ENCODE data around the gene PADI2. TPM values are rescaled to one million over a fixed set of nuclear protein-coding genes. Genes with fewer than 3 reads are reported as not detected.

The PADI2 gene
- total RNA-seq, 1 experiment from 2014 or later = 3.0 TPM

DNA sequence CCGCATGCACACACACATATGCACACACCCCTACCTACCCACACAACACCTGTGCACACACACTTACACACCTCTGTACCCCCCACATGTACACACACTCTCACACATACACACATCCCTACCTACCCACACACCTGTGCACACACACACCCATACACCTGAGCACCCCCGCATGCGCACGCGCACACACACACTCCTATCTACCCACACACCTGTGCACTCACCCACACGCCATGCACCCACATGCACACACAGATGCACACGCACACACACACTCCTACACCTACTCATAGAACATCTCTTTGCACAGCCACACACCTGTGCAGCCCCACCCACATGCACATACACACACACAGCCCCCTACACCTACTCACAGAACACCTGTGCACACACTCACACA lies 15.5 kb upstream of the PADI2 start:
- H3K4me2 ChIP-seq (ENCODE audit: insufficient read depth, insufficient read length, low read length) = no peak overlapping the region
- peaks cover 7% of the 10 kb centered on the region; the same call in 1 of the 2 replicates for H3K4me1 ChIP-seq (ENCODE audit: insufficient read depth, low read length)
- no CpG with 5 or more reads among the region's 7 CpGs for WGBS (ENCODE audit: extremely low coverage, insufficient read length, low lambda C conversion rate)
- Mint-ChIP-seq H3K4me3 (no peak overlapping the region), H3K36me3 (ENCODE audit: insufficient read depth in 1 of 3, low read depth in 3 of 3) (peaks cover 0 to 4% (median 2%) of the 10 kb centered on the region in 3 experiments; a peak in 2 of 7 replicates), H3K27ac (peak overlapping the region in 1 of 3 experiments; percentile 5; a peak in 1 of 7 replicates), H3K27me3 (ENCODE audit: low read depth) (peaks cover 6% of the 10 kb centered on the region), H3K4me1 (peaks cover 16 to 24% of the 10 kb centered on the region in 2 experiments), H3K9me3 (peaks cover 7 to 15% of the 10 kb centered on the region in 2 experiments; a peak in 4 of 5 replicates)
- H3K9ac ChIP-seq (ENCODE audit: extremely low read depth, insufficient read length, low read length) = no peak overlapping the region
- H2BK12ac ChIP-seq (ENCODE audit: insufficient read length, low read depth, low read length) = no peak overlapping the region
- no peak overlapping the region for H3K27ac ChIP-seq (ENCODE audit: insufficient read length, low read depth, low read length)
- no peak overlapping the region for H2AK5ac ChIP-seq (ENCODE audit: insufficient read length, low read length)
- H2AFZ ChIP-seq (ENCODE audit: low read length) = no peak overlapping the region
- no peaks in the 10 kb centered on the region for H3K27me3 ChIP-seq (ENCODE audit: insufficient read depth, low read length)
- H3K4ac ChIP-seq (ENCODE audit: low read depth, low read length) = no peak overlapping the region
- H3K18ac ChIP-seq (ENCODE audit: insufficient read length, low read depth, low read length) = no peak overlapping the region
- H3K56ac ChIP-seq (ENCODE audit: insufficient read length, low read depth, low read length) = no peak overlapping the region
- no peak for DNase-seq
- no peaks in the 10 kb centered on the region for H4K20me1 ChIP-seq (ENCODE audit: control insufficient read depth, insufficient read depth, insufficient read length)
- H3K79me1 ChIP-seq (ENCODE audit: insufficient read depth, low read depth, low read length, poor library complexity, severe bottlenecking) = no peaks in the 10 kb centered on the region
- no peak overlapping the region for H2BK5ac ChIP-seq (ENCODE audit: insufficient read length, low read length)
- H3K79me2 ChIP-seq (ENCODE audit: insufficient read depth, low read length) = no peaks in the 10 kb centered on the region
- H3K23ac ChIP-seq (ENCODE audit: insufficient read length, low read depth, low read length) = no peak overlapping the region
- H3T11ph ChIP-seq (ENCODE audit: low read length) = no peak overlapping the region
- no peaks in the 10 kb centered on the region for H3K9me3 ChIP-seq (ENCODE audit: control insufficient read depth, low read depth, low read length)
- H2BK15ac ChIP-seq (ENCODE audit: low read depth, low read length) = no peak overlapping the region
- H2BK20ac ChIP-seq (ENCODE audit: low read depth, low read length, poor library complexity, severe bottlenecking) = no peak overlapping the region
- TF ChIP-seq, protein P1, sequence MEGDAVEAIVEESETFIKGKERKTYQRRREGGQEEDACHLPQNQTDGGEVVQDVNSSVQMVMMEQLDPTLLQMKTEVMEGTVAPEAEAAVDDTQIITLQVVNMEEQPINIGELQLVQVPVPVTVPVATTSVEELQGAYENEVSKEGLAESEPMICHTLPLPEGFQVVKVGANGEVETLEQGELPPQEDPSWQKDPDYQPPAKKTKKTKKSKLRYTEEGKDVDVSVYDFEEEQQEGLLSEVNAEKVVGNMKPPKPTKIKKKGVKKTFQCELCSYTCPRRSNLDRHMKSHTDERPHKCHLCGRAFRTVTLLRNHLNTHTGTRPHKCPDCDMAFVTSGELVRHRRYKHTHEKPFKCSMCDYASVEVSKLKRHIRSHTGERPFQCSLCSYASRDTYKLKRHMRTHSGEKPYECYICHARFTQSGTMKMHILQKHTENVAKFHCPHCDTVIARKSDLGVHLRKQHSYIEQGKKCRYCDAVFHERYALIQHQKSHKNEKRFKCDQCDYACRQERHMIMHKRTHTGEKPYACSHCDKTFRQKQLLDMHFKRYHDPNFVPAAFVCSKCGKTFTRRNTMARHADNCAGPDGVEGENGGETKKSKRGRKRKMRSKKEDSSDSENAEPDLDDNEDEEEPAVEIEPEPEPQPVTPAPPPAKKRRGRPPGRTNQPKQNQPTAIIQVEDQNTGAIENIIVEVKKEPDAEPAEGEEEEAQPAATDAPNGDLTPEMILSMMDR (conservative IDR thresholded peaks at IDR 0.05) = no peak
- no peak overlapping the region for H4K91ac ChIP-seq (ENCODE audit: insufficient read length, low read depth, low read length)
- no peak overlapping the region for H4K8ac ChIP-seq (replicated peaks; ENCODE audit: insufficient read length, low read depth, low read length)
- no peak overlapping the region for H4K5ac ChIP-seq (ENCODE audit: insufficient read length, low read depth, low read length)
- peaks cover 3% of the 10 kb centered on the region for H3K23me2 ChIP-seq (ENCODE audit: insufficient read length, low read depth, low read length, poor library complexity, severe bottlenecking)
- H2BK120ac ChIP-seq (ENCODE audit: low read depth, low read length, poor library complexity, severe bottlenecking) = no peak overlapping the region
- H3K14ac ChIP-seq (ENCODE audit: insufficient read depth, low read length) = no peak overlapping the region
